HepG2 (cell line): Measurements from ENCODE around the gene SOSTDC1. TPM values are rescaled to one million over a fixed set of nuclear protein-coding genes. Genes with fewer than 3 reads are reported as not detected.

Experiments
- EED ChIP-seq: sonication (generic); formaldehyde crosslinking; IDR thresholded peaks from 2 replicates; pipeline ENCODE4 v1.5.0; 2020; ENCODE audit warnings: mild to moderate bottlenecking, missing genetic modification reagents
- ERF ChIP-seq: IDR thresholded peaks from 2 replicates; pipeline ENCODE4 v1.6.1; 2018; ENCODE audit warnings: missing biosample characterization, missing genetic modification reagents
- HDAC2 ChIP-seq: sonication (generic); formaldehyde crosslinking; IDR thresholded peaks from 2 replicates; pipeline ENCODE4 v1.4.0; 2020; ENCODE audit warnings: missing genetic modification reagents
- HOXA9 ChIP-seq: sonication (generic); formaldehyde crosslinking; IDR thresholded peaks from 2 replicates; pipeline ENCODE4 v1.8.1; 2022; ENCODE audit warnings: missing genetic modification reagents, mild to moderate bottlenecking, moderate library complexity, borderline replicate concordance
- MEF2D ChIP-seq: sonication (generic); formaldehyde crosslinking; IDR thresholded peaks from 2 replicates; pipeline ENCODE4 v1.5.1; 2020; ENCODE audit warnings: mild to moderate bottlenecking, missing genetic modification reagents
- NRL ChIP-seq: sonication (generic); formaldehyde crosslinking; IDR thresholded peaks from 2 replicates; pipeline ENCODE4 v1.5.0; 2020; ENCODE audit warnings: missing genetic modification reagents, mild to moderate bottlenecking, moderate library complexity, borderline replicate concordance
- RBAK ChIP-seq: sonication (generic); formaldehyde crosslinking; IDR thresholded peaks from 2 replicates; pipeline ENCODE4 v1.5.1; 2020; ENCODE audit warnings: mild to moderate bottlenecking, missing genetic modification reagents
- SALL1 ChIP-seq: sonication (generic); formaldehyde crosslinking; IDR thresholded peaks from 2 replicates; pipeline ENCODE4 v1.8.0; 2022; ENCODE audit warnings: mild to moderate bottlenecking, missing genetic modification reagents
- ZSCAN20 ChIP-seq: sonication (generic); formaldehyde crosslinking; IDR thresholded peaks from 2 replicates; pipeline ENCODE4 v1.4.0; 2020; ENCODE audit warnings: missing genetic modification reagents, mild to moderate bottlenecking, borderline replicate concordance
- ZSCAN9 ChIP-seq: IDR thresholded peaks from 2 replicates; pipeline ENCODE4 v1.6.1; 2016; ENCODE audit warnings: borderline replicate concordance
- polyA plus RNA-seq, 8 experiments: library from polyadenylated mRNA; depleted of rRNA in 3 of 8; stranded (reverse) in 7 of 8; unstranded in 1 of 8; fragments of >200 nt; fragmentation: Illumina TruSeq in 4 of 8; extraction: Trizol in 4 of 8; gene quantifications; 2 replicates each; pipeline versions ENCODE4 v1.2.1 to v1.2.3, GENCODE V29; 2011 to 2016; ENCODE audit warnings: low read depth in 4 of 8, missing spikeins in 1 of 8, mixed read lengths in 1 of 8; ENCODE audit not compliant: insufficient read depth in 1 of 8
- total RNA-seq, 5 experiments: library from RNA; depleted of rRNA; stranded (reverse); fragments of >200 nt; fragmentation: Illumina TruSeq; extraction: Trizol; gene quantifications; 2 replicates each; pipeline ENCODE4 v1.2.3, GENCODE V29; 2016; ENCODE audit warnings: low read depth in 1 of 5
- TF ChIP-seq, protein P1 (sequence below): sonication (generic); formaldehyde crosslinking; IDR thresholded peaks from 2 replicates; pipeline ENCODE4 v1.5.1; 2020; ENCODE audit warnings: mild to moderate bottlenecking, missing genetic modification reagents, moderate library complexity
- TF ChIP-seq, protein P2 (sequence below): sonication (generic); formaldehyde crosslinking; IDR thresholded peaks from 2 replicates; pipeline ENCODE4 v1.4.0; 2020; ENCODE audit warnings: missing genetic modification reagents
- TF ChIP-seq, protein P3 (sequence below): sonication (generic); formaldehyde crosslinking; IDR thresholded peaks from 2 replicates; pipeline ENCODE4 v1.4.0; 2020; ENCODE audit warnings: missing genetic modification reagents
- TF ChIP-seq, protein P4 (sequence below): sonication (generic); formaldehyde crosslinking; IDR thresholded peaks from 2 replicates; pipeline ENCODE4 v1.4.0; 2020; ENCODE audit warnings: mild to moderate bottlenecking, missing genetic modification reagents
- TF ChIP-seq, protein P5 (sequence below): sonication (generic); formaldehyde crosslinking; IDR thresholded peaks from 2 replicates; pipeline ENCODE4 v1.8.1; 2023; ENCODE audit warnings: missing genetic modification reagents, mild to moderate bottlenecking, borderline replicate concordance
- TF ChIP-seq, protein P6 (sequence below): sonication (generic); formaldehyde crosslinking; IDR thresholded peaks from 2 replicates; pipeline ENCODE4 v1.4.0; 2020; ENCODE audit warnings: missing genetic modification reagents

SOSTDC1 gene
- total and polyA plus RNA-seq, 2 of the 13 experiments (the other 11 are each of a cell fraction or from before 2014, with no cell fraction given) = not detected

DNA sequence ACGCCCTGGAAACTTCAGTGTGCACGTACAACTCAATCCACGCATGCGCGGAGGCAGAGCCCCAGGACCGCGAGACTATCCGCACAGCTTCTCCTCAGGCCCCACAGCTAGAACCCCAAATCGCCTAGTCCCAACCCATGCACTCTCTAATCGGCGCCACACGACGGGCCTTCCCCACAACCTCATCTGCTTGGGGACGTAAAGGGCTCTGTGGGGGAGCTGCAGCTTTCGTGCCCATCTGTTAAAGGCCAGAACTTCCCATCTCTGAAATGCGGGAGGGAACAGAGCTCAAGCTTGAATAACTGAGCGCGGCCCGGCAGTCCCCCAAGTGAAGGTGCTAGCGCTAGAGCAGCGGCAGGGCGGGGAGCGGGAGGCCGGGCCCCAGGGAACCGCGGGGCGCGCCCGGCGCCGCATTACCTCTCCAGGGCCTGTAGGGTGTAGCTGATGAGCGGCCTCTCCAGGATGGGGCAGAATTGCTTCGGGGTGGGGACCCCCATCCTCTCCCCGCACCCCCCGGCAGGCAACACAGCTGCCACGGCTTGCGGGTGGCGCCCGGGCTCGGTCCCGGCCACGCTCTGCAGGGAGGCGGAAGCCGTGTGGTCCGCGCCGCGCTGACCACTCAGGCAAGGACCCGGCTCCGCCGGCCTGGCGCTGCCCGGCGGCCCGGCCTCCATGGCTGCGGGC is 44.7 kb downstream of the SOSTDC1 start (continued):
- no peak for TF ChIP-seq ERF (CRISPR knock-in tag)
- TF ChIP-seq, protein P1, sequence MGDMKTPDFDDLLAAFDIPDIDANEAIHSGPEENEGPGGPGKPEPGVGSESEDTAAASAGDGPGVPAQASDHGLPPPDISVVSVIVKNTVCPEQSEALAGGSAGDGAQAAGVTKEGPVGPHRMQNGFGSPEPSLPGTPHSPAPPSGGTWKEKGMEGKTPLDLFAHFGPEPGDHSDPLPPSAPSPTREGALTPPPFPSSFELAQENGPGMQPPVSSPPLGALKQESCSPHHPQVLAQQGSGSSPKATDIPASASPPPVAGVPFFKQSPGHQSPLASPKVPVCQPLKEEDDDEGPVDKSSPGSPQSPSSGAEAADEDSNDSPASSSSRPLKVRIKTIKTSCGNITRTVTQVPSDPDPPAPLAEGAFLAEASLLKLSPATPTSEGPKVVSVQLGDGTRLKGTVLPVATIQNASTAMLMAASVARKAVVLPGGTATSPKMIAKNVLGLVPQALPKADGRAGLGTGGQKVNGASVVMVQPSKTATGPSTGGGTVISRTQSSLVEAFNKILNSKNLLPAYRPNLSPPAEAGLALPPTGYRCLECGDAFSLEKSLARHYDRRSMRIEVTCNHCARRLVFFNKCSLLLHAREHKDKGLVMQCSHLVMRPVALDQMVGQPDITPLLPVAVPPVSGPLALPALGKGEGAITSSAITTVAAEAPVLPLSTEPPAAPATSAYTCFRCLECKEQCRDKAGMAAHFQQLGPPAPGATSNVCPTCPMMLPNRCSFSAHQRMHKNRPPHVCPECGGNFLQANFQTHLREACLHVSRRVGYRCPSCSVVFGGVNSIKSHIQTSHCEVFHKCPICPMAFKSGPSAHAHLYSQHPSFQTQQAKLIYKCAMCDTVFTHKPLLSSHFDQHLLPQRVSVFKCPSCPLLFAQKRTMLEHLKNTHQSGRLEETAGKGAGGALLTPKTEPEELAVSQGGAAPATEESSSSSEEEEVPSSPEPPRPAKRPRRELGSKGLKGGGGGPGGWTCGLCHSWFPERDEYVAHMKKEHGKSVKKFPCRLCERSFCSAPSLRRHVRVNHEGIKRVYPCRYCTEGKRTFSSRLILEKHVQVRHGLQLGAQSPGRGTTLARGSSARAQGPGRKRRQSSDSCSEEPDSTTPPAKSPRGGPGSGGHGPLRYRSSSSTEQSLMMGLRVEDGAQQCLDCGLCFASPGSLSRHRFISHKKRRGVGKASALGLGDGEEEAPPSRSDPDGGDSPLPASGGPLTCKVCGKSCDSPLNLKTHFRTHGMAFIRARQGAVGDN (CRISPR knock-in tag) = peak; percentile 81
- TF ChIP-seq, protein P2, sequence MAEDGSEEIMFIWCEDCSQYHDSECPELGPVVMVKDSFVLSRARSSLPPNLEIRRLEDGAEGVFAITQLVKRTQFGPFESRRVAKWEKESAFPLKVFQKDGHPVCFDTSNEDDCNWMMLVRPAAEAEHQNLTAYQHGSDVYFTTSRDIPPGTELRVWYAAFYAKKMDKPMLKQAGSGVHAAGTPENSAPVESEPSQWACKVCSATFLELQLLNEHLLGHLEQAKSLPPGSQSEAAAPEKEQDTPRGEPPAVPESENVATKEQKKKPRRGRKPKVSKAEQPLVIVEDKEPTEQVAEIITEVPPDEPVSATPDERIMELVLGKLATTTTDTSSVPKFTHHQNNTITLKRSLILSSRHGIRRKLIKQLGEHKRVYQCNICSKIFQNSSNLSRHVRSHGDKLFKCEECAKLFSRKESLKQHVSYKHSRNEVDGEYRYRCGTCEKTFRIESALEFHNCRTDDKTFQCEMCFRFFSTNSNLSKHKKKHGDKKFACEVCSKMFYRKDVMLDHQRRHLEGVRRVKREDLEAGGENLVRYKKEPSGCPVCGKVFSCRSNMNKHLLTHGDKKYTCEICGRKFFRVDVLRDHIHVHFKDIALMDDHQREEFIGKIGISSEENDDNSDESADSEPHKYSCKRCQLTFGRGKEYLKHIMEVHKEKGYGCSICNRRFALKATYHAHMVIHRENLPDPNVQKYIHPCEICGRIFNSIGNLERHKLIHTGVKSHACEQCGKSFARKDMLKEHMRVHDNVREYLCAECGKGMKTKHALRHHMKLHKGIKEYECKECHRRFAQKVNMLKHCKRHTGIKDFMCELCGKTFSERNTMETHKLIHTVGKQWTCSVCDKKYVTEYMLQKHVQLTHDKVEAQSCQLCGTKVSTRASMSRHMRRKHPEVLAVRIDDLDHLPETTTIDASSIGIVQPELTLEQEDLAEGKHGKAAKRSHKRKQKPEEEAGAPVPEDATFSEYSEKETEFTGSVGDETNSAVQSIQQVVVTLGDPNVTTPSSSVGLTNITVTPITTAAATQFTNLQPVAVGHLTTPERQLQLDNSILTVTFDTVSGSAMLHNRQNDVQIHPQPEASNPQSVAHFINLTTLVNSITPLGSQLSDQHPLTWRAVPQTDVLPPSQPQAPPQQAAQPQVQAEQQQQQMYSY (CRISPR knock-in tag) = no peak
- no peak for TF ChIP-seq RBAK (CRISPR knock-in tag)
- TF ChIP-seq NRL (CRISPR knock-in tag) = peak; percentile 85
- TF ChIP-seq, protein P3, sequence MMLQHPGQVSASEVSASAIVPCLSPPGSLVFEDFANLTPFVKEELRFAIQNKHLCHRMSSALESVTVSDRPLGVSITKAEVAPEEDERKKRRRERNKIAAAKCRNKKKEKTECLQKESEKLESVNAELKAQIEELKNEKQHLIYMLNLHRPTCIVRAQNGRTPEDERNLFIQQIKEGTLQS = no peak
- TF ChIP-seq, protein P4, sequence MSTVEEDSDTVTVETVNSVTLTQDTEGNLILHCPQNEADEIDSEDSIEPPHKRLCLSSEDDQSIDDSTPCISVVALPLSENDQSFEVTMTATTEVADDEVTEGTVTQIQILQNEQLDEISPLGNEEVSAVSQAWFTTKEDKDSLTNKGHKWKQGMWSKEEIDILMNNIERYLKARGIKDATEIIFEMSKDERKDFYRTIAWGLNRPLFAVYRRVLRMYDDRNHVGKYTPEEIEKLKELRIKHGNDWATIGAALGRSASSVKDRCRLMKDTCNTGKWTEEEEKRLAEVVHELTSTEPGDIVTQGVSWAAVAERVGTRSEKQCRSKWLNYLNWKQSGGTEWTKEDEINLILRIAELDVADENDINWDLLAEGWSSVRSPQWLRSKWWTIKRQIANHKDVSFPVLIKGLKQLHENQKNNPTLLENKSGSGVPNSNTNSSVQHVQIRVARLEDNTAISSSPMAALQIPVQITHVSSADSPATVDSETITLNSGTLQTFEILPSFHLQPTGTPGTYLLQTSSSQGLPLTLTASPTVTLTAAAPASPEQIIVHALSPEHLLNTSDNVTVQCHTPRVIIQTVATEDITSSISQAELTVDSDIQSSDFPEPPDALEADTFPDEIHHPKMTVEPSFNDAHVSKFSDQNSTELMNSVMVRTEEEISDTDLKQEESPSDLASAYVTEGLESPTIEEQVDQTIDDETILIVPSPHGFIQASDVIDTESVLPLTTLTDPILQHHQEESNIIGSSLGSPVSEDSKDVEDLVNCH (CRISPR knock-in tag) = 0 out of 2 replicates have a peak, but pooled peaks have one; percentile 37
- peak; percentile 50; the same call in 1 of the 2 replicates for TF ChIP-seq MEF2D
- TF ChIP-seq, protein P5, sequence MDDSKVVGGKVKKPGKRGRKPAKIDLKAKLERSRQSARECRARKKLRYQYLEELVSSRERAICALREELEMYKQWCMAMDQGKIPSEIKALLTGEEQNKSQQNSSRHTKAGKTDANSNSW (CRISPR knock-in tag) = no peak
- TF ChIP-seq HOXA9 (CRISPR knock-in tag) = peak; percentile 56; the same call in 1 of the 2 replicates
- no peak; the same call in 1 of the 2 replicates for TF ChIP-seq ZSCAN9 (CRISPR knock-in tag)
- peak; percentile 84; the same call in 1 of the 2 replicates for TF ChIP-seq EED (CRISPR knock-in tag)
- TF ChIP-seq, protein P6, sequence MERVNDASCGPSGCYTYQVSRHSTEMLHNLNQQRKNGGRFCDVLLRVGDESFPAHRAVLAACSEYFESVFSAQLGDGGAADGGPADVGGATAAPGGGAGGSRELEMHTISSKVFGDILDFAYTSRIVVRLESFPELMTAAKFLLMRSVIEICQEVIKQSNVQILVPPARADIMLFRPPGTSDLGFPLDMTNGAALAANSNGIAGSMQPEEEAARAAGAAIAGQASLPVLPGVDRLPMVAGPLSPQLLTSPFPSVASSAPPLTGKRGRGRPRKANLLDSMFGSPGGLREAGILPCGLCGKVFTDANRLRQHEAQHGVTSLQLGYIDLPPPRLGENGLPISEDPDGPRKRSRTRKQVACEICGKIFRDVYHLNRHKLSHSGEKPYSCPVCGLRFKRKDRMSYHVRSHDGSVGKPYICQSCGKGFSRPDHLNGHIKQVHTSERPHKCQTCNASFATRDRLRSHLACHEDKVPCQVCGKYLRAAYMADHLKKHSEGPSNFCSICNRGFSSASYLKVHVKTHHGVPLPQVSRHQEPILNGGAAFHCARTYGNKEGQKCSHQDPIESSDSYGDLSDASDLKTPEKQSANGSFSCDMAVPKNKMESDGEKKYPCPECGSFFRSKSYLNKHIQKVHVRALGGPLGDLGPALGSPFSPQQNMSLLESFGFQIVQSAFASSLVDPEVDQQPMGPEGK (CRISPR knock-in tag) = peak; percentile 34; the same call in 1 of the 2 replicates
- peak; percentile 66 for TF ChIP-seq SALL1
- TF ChIP-seq HDAC2 = no peak
- no peak for TF ChIP-seq ZSCAN20 (CRISPR knock-in tag)
